ENCODE measurements around the gene ZNF678. TPM values are rescaled to one million over a fixed set of nuclear protein-coding genes. Genes with fewer than 3 reads are reported as not detected.
A peak's percentile ranks its signal among the peaks of the same experiment; 100 is the strongest.

Gene ZNF678
- total RNA-seq, 1 donor from 2014 or later, result 29.9 TPM

DNA sequence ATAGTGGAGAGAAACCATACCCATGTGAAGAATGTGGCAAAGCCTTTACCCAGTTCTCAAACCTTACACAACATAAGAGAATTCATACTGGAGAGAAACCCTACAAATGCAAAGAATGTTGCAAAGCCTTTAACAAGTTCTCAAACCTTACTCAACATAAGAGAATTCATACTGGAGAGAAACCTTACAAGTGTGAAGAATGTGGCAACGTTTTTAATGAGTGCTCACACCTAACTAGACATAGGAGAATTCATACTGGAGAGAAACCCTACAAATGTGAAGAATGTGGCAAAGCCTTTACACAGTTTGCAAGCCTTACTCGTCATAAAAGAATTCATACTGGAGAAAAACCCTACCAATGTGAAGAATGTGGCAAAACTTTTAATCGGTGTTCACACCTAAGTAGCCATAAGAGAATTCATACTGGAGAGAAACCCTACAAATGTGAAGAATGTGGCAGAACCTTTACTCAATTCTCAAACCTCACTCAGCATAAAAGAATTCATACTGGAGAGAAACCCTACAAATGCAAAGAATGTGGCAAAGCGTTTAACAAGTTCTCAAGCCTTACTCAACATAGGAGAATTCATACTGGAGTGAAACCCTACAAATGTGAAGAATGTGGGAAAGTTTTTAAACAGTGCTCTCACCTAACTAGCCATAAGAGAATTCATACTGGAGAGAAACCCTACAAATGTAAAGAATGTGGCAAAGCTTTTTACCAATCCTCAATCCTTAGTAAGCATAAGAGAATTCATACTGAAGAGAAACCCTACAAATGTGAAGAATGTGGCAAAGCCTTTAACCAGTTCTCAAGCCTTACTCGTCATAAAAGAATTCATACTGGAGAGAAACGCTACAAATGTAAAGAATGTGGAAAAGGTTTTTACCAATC, 91.7 kb downstream of the ZNF678 start:
- H3K27ac Mint-ChIP-seq (ENCODE audit: unreplicated experiment), result no peak overlapping the region
- TF ChIP-seq, protein P1, sequence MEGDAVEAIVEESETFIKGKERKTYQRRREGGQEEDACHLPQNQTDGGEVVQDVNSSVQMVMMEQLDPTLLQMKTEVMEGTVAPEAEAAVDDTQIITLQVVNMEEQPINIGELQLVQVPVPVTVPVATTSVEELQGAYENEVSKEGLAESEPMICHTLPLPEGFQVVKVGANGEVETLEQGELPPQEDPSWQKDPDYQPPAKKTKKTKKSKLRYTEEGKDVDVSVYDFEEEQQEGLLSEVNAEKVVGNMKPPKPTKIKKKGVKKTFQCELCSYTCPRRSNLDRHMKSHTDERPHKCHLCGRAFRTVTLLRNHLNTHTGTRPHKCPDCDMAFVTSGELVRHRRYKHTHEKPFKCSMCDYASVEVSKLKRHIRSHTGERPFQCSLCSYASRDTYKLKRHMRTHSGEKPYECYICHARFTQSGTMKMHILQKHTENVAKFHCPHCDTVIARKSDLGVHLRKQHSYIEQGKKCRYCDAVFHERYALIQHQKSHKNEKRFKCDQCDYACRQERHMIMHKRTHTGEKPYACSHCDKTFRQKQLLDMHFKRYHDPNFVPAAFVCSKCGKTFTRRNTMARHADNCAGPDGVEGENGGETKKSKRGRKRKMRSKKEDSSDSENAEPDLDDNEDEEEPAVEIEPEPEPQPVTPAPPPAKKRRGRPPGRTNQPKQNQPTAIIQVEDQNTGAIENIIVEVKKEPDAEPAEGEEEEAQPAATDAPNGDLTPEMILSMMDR (conservative IDR thresholded peaks at IDR 0.05), result no peak
- peak overlapping the region; percentile 36 for H3K4me3 Mint-ChIP-seq
- H3K9me3 Mint-ChIP-seq, result peaks cover 36% of the 10 kb centered on the region
- DNase-seq (ENCODE audit: low read depth, low spot score), result no peak
- H3K27me3 Mint-ChIP-seq (ENCODE audit: low read depth), result peaks cover 5% of the 10 kb centered on the region
- peaks cover 74% of the 10 kb centered on the region for H3K36me3 Mint-ChIP-seq (ENCODE audit: low read depth)
- H3K4me1 Mint-ChIP-seq, result no peaks in the 10 kb centered on the region

DNA sequence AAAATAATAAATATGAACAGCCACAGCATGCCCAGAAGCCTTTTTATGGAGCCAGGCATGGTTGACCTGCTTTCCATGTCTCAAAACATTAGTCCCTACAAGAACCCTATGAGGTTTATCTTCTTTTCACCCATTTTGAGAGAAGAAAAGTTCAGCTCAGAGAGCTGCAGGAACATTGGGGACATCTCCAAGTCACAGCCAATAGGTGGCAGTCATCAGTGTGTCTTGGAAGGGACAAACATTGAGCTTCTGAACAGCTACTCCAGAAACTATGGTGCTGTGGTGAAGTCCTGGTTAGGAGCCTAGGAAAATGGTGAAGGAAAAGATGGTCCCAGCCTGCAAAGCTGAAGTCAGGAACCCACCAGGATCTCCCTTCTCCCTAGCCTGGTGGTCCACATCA, 98.1 kb downstream of the ZNF678 start:
- Mint-ChIP-seq H3K27me3 (ENCODE audit: low read depth) (no peaks in the 10 kb centered on the region), H3K36me3 (ENCODE audit: low read depth) (peaks cover 80% of the 10 kb centered on the region), H3K27ac (ENCODE audit: unreplicated experiment) (no peak overlapping the region), H3K4me1 (no peaks in the 10 kb centered on the region), H3K9me3 (peaks cover 42% of the 10 kb centered on the region), H3K4me3 (no peak overlapping the region)
- TF ChIP-seq, protein P1 (conservative IDR thresholded peaks at IDR 0.05), result no peak
- DNase-seq (ENCODE audit: low read depth, low spot score), result no peak

DNA sequence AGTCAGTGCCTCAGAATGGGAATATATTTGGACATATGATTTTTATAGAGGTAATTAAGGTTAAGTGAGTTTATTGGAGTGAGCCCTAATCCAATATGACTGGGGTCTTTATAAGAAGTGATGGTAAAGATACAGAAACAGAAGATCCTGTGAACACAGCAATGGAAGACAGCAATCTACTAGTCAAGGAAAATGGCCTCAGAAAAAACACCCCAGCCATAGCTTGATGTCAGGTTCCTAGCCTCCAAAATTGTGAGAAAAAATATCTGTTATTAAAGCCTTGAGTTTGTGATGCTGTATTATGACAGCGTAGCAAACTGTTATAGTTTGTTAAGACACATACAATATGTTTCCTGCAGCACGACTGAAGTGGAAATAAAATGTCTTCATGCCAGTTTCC, 99.6 kb downstream of the ZNF678 start:
- Mint-ChIP-seq H3K27ac (ENCODE audit: unreplicated experiment) (no peak overlapping the region), H3K36me3 (ENCODE audit: low read depth) (peaks cover 80% of the 10 kb centered on the region), H3K4me1 (no peaks in the 10 kb centered on the region), H3K9me3 (peaks cover 40% of the 10 kb centered on the region), H3K27me3 (ENCODE audit: low read depth) (no peaks in the 10 kb centered on the region), H3K4me3 (no peak overlapping the region)
- TF ChIP-seq, protein P1 (conservative IDR thresholded peaks at IDR 0.05), result no peak
- DNase-seq (ENCODE audit: low read depth, low spot score), result no peak

DNA sequence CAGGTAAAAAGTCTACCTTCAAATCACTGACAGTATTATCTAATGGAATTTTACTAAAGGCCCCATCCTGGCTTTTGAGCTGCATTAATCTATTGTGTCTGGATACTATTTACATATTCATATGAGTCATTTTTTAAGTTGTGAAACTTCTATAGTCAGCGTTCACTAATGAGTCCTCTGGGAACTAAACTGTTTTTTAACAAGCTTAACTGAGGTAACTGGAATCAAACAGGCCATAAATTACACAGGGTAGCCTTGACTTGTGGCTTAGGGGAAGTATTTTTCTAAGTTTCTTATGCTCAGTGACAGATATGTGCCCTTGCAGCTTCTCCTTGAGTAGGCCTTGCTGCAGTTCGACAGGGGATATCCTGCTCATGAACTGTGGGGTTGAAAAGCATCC, 102.9 kb downstream of the ZNF678 start:
- H3K27ac Mint-ChIP-seq (ENCODE audit: unreplicated experiment), result no peak overlapping the region
- H3K9me3 Mint-ChIP-seq, result peaks cover 38% of the 10 kb centered on the region
- no peaks in the 10 kb centered on the region for H3K27me3 Mint-ChIP-seq (ENCODE audit: low read depth)
- peak overlapping the region; percentile 41 for H3K4me3 Mint-ChIP-seq
- H3K4me1 Mint-ChIP-seq, result no peaks in the 10 kb centered on the region
- no peak for DNase-seq (ENCODE audit: low read depth, low spot score)
- peaks cover 71% of the 10 kb centered on the region for H3K36me3 Mint-ChIP-seq (ENCODE audit: low read depth)
- TF ChIP-seq, protein P1 (conservative IDR thresholded peaks at IDR 0.05), result no peak

DNA sequence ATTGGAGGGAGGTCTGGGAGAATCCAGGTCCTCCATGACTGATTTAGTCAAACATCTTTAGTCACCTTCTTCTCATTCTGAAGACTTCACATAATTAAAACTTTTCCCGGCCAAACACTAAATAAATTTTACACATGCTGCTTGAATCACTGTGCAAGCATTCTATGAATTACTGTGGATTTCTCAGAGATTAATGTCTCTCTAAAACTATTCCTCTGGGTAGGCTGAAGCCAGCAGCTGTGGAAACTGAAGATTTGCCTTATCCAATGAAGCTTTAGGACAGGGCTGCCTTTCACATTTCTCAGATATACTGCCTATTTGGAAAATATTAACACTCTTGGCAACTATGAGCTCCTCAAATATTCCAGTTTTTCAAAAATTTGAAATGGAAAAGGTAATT, 110.1 kb downstream of the ZNF678 start:
- Mint-ChIP-seq H3K27ac (ENCODE audit: unreplicated experiment) (no peak overlapping the region), H3K27me3 (ENCODE audit: low read depth) (no peaks in the 10 kb centered on the region), H3K4me1 (no peaks in the 10 kb centered on the region), H3K9me3 (peaks cover 37% of the 10 kb centered on the region), H3K4me3 (no peak overlapping the region), H3K36me3 (ENCODE audit: low read depth) (peaks cover 30% of the 10 kb centered on the region)
- no peak for DNase-seq (ENCODE audit: low read depth, low spot score)
- TF ChIP-seq, protein P1 (conservative IDR thresholded peaks at IDR 0.05), result no peak
